HG03558 (cell line): ENCODE measurements around the gene ONECUT1.

ENCODE experiments used
- ATAC-seq: cut with Tn5 transposase; IDR thresholded peaks from one replicate; pipeline ENCODE4 v1.9.1; 2021; ENCODE audit warnings: moderate number of reproducible peaks; ENCODE audit not compliant: unreplicated experiment; ENCODE audit errors: extremely low read depth

Gene ONECUT1

DNA sequence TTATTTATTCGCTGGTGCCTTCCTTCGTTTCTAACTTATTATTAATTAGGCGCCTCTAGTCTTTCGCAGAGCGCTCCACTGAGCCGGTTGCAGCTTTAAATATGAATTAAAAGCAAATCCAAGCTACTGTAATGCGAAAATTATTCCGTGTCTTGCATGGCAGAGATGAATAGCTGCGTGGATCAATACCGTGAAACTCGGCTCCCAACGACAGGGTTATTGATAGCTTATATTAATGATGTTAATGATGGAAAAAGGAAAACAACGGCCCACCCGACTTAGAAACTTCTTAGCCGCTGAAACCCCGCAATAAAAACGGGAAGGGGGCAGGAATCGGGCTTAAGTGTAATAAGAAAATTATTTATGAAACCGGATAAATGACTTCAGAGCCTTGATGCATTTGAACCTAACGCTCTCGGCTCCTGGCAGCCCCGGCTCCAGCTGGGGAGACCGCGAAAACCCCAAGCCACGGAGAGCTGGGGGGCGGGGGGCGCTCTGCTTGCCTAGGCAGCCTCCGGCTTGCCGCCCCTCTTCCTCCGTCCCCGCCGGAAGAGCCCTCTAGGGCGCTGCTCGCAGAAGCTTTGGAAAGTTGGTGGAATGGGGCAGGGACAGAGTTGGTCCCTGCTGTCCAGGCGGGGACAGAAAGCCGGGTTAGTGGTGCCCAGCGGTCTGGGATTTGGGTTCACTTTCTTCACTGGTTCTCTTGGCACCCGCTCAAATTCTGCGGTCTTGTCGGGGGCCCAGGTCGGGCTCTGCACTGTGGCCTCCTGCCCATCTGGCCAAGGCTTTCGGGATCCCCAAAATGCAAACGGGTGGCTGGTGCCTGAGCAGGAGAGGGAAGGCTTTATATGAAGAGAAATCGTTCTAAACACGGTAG, 7.7 kb upstream of the ONECUT1 start:
- ATAC-seq: no peak

GRCh38 chr15:52796753-52797520, 6.8 kb upstream of the ONECUT1 start:
- no peak for ATAC-seq

GRCh38 chr15:52796228-52796521, 6.0 kb upstream of the ONECUT1 start:
- no peak for ATAC-seq

- no peak for ATAC-seq
Observed at GRCh38 chr15:52795464-52796227, 5.5 kb upstream of the ONECUT1 start.

GRCh38 chr15:52794665-52795463, 4.7 kb upstream of the ONECUT1 start:
- ATAC-seq: no peak

- ATAC-seq: no peak
Observed at GRCh38 chr15:52791776-52792175, 1.6 kb upstream of the ONECUT1 start.

GRCh38 chr15:52790941-52791751, 1.0 kb upstream of the ONECUT1 start:
- no peak for ATAC-seq

- no peak for ATAC-seq
Observed at GRCh38 chr15:52789601-52790168, 451 bp downstream of the ONECUT1 start.

- ATAC-seq: no peak
Observed at GRCh38 chr15:52789008-52789600, 1.0 kb downstream of the ONECUT1 start.

DNA sequence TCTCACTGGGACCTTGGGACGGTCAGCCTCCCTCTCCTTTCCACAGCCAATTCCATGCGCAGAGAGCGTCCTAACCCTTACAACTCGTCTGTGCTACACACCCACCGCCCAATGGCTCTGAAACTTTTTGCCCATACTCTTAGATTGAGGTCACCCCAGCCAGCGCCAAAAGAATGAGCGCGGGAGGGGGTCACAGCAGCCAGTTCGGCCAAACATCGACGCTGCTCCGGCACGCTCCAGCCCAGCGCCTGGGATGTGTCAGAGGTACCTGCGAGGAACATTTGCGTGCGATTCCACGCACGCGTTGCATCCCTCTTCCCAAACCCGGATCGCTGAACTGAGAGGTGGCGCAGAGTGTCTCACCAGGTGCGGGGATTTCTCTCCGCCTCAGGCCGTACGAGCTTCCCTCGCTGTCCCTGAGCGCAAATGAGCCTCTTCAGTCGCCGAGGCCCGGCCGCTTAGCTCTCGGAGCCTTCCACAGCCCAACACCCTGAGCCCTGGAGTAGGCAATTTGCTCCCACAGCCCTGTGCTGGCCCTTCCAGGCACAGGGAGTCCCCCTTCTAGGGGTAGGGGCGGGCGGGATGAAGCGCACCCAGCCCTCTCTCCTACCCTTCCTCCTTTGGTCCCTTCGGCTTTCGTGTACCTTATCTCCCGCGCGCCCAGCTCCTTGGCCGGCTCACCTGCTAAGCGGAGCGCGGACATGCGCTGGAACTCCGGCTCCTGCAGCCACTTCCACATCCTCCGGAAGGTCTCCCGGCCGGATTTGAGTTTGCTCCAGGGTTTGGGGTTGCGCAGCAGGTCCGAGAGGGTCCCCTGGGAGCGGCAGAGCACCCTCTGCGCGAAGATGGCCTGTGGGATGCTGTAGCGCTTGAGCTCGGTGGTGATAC, 1.8 kb downstream of the ONECUT1 start:
- no peak for ATAC-seq

DNA sequence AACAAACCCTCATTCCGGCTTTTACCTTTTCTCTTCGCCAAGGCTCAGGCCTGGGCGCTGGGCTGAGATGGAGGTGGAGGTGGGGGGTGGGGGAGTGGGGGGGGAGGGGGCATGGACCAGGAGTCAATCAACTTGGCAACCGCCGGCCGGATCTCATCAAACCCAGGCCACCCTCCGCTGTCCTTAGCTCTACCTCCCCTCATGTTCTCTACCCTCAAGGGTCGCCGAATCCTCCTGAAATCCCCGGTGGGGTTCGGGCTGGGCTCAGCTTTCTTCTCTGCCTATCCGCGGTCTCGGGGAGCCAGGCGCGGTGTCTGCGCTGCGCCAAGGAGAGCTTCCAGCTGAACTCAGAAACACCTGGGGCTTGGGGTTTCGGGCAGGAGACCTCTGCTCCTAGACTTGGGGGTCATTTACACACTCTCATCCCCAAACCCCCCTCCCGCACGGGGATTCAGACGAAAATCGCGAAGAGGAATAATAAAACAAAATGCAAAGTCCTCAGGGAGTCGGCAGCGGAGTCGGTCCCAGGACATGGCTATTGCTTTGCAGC, 2.5 kb downstream of the ONECUT1 start:
- ATAC-seq: no peak

DNA sequence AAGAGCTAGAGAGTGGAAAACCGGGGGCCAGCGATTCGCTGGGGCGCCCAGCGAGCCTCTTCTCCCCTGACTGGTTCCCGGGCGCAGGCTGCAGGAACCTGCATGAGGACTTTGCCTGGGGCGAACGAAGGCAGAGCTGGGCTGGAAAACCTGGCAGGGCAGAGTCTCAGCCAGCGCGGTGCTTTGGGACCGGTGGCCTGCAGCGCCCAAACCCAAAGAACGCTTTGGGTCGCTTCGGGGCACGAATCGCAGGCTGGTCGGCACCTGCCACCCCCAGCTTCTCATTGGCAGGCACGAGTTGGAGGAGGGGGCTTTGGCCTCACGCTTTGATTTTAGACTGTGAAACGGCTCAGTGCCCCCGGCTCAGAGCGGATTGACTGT, 3.0 kb downstream of the ONECUT1 start:
- no peak for ATAC-seq

- ATAC-seq: no peak
Observed at GRCh38 chr15:52786436-52787122, 3.6 kb downstream of the ONECUT1 start.

DNA sequence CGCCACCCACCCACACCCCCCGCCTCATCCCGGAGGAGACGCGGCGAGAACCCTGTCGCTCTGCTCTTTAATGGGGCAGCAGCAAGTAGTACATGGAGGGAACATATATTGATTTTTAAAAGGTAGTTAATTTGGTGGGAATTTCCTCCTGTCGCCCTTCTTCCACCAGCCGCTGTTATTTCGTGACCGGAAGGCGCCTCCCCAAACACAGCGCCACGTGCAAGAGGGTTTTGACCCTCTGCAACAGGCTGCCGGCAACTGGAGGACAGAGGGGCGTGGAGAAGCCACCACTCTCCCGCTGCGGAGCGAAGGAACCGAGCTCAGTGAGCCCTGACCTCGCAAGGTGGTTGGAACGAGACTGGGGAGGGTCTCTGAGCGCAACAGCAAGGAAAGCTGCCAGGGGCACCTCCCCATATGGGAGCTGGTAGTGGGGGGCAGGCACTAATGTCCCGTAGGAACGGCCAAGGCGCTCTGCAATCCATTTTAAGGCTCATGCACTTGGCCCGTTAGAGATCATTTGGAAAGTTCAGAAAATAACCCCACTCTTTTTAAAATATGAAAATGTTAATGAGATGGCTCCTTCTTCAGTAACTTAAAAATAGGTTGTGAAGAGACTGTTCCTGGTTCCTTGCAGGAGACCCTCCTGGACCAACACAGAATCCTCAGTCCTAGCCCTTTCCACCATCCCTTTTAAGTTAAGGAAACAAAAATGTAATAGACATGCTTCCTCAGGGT, 4.3 kb downstream of the ONECUT1 start:
- no peak for ATAC-seq

DNA sequence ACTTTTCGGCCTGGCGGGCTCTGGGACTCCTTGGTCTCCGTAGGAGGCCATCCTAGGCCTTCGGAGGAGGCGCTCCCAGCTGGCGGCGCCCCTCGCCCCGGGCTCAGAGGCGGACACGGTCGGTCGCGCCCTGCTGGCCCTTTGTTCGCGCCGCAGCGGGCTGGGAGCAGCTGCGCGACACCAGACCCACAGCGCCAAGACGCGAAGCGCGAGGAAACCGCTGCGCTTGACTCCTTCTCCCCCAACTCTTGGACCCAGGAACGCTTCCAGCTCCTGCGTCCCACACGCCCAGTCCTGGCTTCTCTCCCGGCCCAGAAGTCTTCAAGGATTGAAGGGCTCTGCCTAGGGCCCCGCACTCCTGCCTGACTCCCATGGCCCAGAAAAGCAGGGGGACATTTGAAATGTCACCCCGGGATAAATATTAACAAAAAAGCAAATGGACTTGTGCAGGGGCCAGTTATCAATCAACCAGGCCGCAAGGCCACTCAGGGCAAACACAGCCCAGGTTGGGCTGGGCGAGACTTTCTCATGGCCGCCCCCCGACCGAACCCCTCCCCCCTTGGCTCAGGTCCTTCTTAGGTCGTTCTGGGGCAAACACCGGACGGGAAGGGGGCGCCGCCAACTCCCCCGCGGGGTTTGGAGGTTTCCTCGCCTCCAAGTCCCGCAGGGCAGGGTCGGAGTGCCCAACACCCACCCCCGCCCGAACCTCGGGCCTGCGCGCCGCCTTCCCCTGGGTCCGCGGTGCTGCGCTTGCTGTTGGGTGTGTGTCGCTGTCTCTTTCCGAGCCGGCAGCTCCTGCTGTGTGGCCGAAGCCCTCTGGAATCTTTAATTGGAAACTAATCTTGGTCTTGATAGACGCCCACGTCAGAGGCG, 5.1 kb downstream of the ONECUT1 start:
- no peak for ATAC-seq
